ENCODE measurements around the gene DPP4.

The DPP4 gene

GRCh38 chr2:161975813-161976160 is 98.2 kb downstream of the DPP4 start:
- Histone ChIP-seq H2AK5ac (ENCODE audit: low read length, severe bottlenecking) (no peak overlapping the region), H3K18ac (ENCODE audit: low read depth in 1 of 2, low read length in 2 of 2) (peak overlapping the region in 1 of 2 experiments; percentile 33), H3K4me3 (ENCODE audit: insufficient read depth in 1 of 2, low read depth in 1 of 2, low read length in 2 of 2) (no peak overlapping the region), H3K79me1 (replicated peaks; ENCODE audit: low read length, poor library complexity, severe bottlenecking) (no peaks in the 10 kb centered on the region), H3K9me3 (ENCODE audit: control insufficient read depth, low read length) (no peaks in the 10 kb centered on the region), H3K9ac (ENCODE audit: low read length) (no peak overlapping the region), H2BK5ac (ENCODE audit: low read depth, low read length, poor library complexity, severe bottlenecking) (no peak overlapping the region), H3K27ac (ENCODE audit: low read length, poor library complexity, severe bottlenecking) (no peak overlapping the region), H2BK15ac (ENCODE audit: low read depth, poor library complexity, severe bottlenecking) (no peak overlapping the region), H3K4ac (ENCODE audit: low read depth in 1 of 2, low read length in 2 of 2) (no peak overlapping the region), H2BK12ac (ENCODE audit: low read length in 2 of 2) (peak overlapping the region in 1 of 2 experiments; percentile 54), H2AFZ (ENCODE audit: low read depth, low read length) (no peak overlapping the region), H3K14ac (ENCODE audit: low read length in 2 of 2) (no peak overlapping the region), H4K8ac (ENCODE audit: low read length) (no peak overlapping the region), H3K4me2 (ENCODE audit: low read length, poor library complexity, severe bottlenecking) (no peak overlapping the region), H2BK120ac (ENCODE audit: low read depth, low read length) (no peak overlapping the region), H3K23ac (ENCODE audit: low read length in 2 of 2) (no peak overlapping the region), H3K27me3 (ENCODE audit: control insufficient read depth in 1 of 2, insufficient read depth in 1 of 2, low read length in 2 of 2) (no peaks in the 10 kb centered on the region), H3K36me3 (ENCODE audit: control insufficient read depth in 1 of 2, insufficient read depth in 2 of 2, low read depth in 1 of 2, low read length in 2 of 2) (no peaks in the 10 kb centered on the region), H3K4me1 (ENCODE audit: control insufficient read depth, insufficient read depth, low read depth, low read length) (no peaks in the 10 kb centered on the region), H4K91ac (ENCODE audit: low read length) (peak overlapping the region; percentile 68)
- WGBS, result no CpG with 5 or more reads among the region's 2 CpGs
- no peak for DNase-seq

GRCh38 chr2:161975062-161975812 is 98.8 kb downstream of the DPP4 start:
- H3K4me1 ChIP-seq (ENCODE audit: control insufficient read depth, insufficient read depth, low read depth, low read length), result no peaks in the 10 kb centered on the region
- DNase-seq, result no peak
- 91% methylated on average over 1 of the region's 3 CpGs for WGBS
- no peak overlapping the region for H2BK15ac ChIP-seq (ENCODE audit: low read depth, poor library complexity, severe bottlenecking)
- no peak overlapping the region for H2AK5ac ChIP-seq (ENCODE audit: low read length, severe bottlenecking)
- no peak overlapping the region for H3K14ac ChIP-seq (ENCODE audit: low read length in 2 of 2)
- no peak overlapping the region for H3K9ac ChIP-seq (ENCODE audit: low read length)
- H3K4me2 ChIP-seq (ENCODE audit: low read length, poor library complexity, severe bottlenecking), result no peak overlapping the region
- H2BK5ac ChIP-seq (ENCODE audit: low read depth, low read length, poor library complexity, severe bottlenecking), result no peak overlapping the region
- no peak overlapping the region for H3K27ac ChIP-seq (ENCODE audit: low read length, poor library complexity, severe bottlenecking)
- no peak overlapping the region for H3K4ac ChIP-seq (ENCODE audit: low read depth in 1 of 2, low read length in 2 of 2)
- H3K23ac ChIP-seq (ENCODE audit: low read length in 2 of 2), result no peak overlapping the region
- no peaks in the 10 kb centered on the region for H3K36me3 ChIP-seq (ENCODE audit: control insufficient read depth in 1 of 2, insufficient read depth in 2 of 2, low read depth in 1 of 2, low read length in 2 of 2)
- no peak overlapping the region for H2BK120ac ChIP-seq (ENCODE audit: low read depth, low read length)
- H4K91ac ChIP-seq (ENCODE audit: low read length), result peak overlapping the region; percentile 68
- H3K18ac ChIP-seq (ENCODE audit: low read depth in 1 of 2, low read length in 2 of 2), result peak overlapping the region in 1 of 2 experiments; percentile 33
- H3K79me1 ChIP-seq (replicated peaks; ENCODE audit: low read length, poor library complexity, severe bottlenecking), result no peaks in the 10 kb centered on the region
- no peak overlapping the region for H3K4me3 ChIP-seq (ENCODE audit: insufficient read depth in 1 of 2, low read depth in 1 of 2, low read length in 2 of 2)
- H2AFZ ChIP-seq (ENCODE audit: low read depth, low read length), result no peak overlapping the region
- no peaks in the 10 kb centered on the region for H3K27me3 ChIP-seq (ENCODE audit: control insufficient read depth in 1 of 2, insufficient read depth in 1 of 2, low read length in 2 of 2)
- no peaks in the 10 kb centered on the region for H3K9me3 ChIP-seq (ENCODE audit: control insufficient read depth, low read length)
- no peak overlapping the region for H4K8ac ChIP-seq (ENCODE audit: low read length)
- peak overlapping the region in 1 of 2 experiments; percentile 54 for H2BK12ac ChIP-seq (ENCODE audit: low read length in 2 of 2)

DNA sequence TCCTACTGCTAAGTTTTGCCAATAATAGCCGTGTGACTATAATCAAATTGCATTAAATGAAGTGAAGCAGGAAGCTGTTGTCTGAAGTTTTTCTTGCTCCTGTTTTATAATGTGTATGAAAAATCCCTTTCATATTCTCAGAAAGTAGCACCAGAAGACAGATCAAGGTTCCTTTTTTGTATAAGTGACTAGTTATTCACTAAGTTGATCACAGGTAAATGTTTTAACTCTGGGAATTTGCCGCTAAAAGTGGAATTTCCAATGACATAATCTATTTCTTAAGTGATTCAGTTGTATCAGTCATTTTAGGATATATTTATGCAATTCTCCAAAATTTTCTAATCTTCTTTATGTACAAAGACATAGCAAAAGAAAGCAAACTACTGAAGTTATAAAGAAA is 99.6 kb downstream of the DPP4 start:
- no peak overlapping the region for H3K27ac ChIP-seq (ENCODE audit: low read length, poor library complexity, severe bottlenecking)
- no CpG with 5 or more reads among the region's 2 CpGs for WGBS
- no peaks in the 10 kb centered on the region for H3K4me1 ChIP-seq (ENCODE audit: control insufficient read depth, insufficient read depth, low read depth, low read length)
- H2AFZ ChIP-seq (ENCODE audit: low read depth, low read length), result no peak overlapping the region
- H3K36me3 ChIP-seq (ENCODE audit: control insufficient read depth in 1 of 2, insufficient read depth in 2 of 2, low read depth in 1 of 2, low read length in 2 of 2), result no peaks in the 10 kb centered on the region
- no peak overlapping the region for H3K18ac ChIP-seq (ENCODE audit: low read depth in 1 of 2, low read length in 2 of 2)
- H3K4me2 ChIP-seq (ENCODE audit: low read length, poor library complexity, severe bottlenecking), result no peak overlapping the region
- H3K14ac ChIP-seq (ENCODE audit: low read length in 2 of 2), result no peak overlapping the region
- no peak overlapping the region for H3K23ac ChIP-seq (ENCODE audit: low read length in 2 of 2)
- no peak overlapping the region for H2BK15ac ChIP-seq (ENCODE audit: low read depth, poor library complexity, severe bottlenecking)
- H3K9ac ChIP-seq (ENCODE audit: low read length), result no peak overlapping the region
- no peak overlapping the region for H4K8ac ChIP-seq (ENCODE audit: low read length)
- no peaks in the 10 kb centered on the region for H3K79me1 ChIP-seq (replicated peaks; ENCODE audit: low read length, poor library complexity, severe bottlenecking)
- DNase-seq, result no peak
- H4K91ac ChIP-seq (ENCODE audit: low read length), result no peak overlapping the region
- H3K9me3 ChIP-seq (ENCODE audit: control insufficient read depth, low read length), result no peaks in the 10 kb centered on the region
- H3K27me3 ChIP-seq (ENCODE audit: control insufficient read depth in 1 of 2, insufficient read depth in 1 of 2, low read length in 2 of 2), result no peaks in the 10 kb centered on the region
- H2BK120ac ChIP-seq (ENCODE audit: low read depth, low read length), result no peak overlapping the region
- no peak overlapping the region for H2BK12ac ChIP-seq (ENCODE audit: low read length in 2 of 2)
- no peak overlapping the region for H2AK5ac ChIP-seq (ENCODE audit: low read length, severe bottlenecking)
- no peak overlapping the region for H3K4me3 ChIP-seq (ENCODE audit: insufficient read depth in 1 of 2, low read depth in 1 of 2, low read length in 2 of 2)
- no peak overlapping the region for H3K4ac ChIP-seq (ENCODE audit: low read depth in 1 of 2, low read length in 2 of 2)
- no peak overlapping the region for H2BK5ac ChIP-seq (ENCODE audit: low read depth, low read length, poor library complexity, severe bottlenecking)

GRCh38 chr2:161972866-161973265 is 101.1 kb downstream of the DPP4 start:
- no peak overlapping the region for H3K23ac ChIP-seq (ENCODE audit: low read length in 2 of 2)
- no peak overlapping the region for H3K18ac ChIP-seq (ENCODE audit: low read depth in 1 of 2, low read length in 2 of 2)
- no peak overlapping the region for H3K4ac ChIP-seq (ENCODE audit: low read depth in 1 of 2, low read length in 2 of 2)
- no peak overlapping the region for H3K9ac ChIP-seq (ENCODE audit: low read length)
- 75% methylated on average over 2 of the region's 2 CpGs for WGBS
- H4K91ac ChIP-seq (ENCODE audit: low read length), result no peak overlapping the region
- no peaks in the 10 kb centered on the region for H3K79me1 ChIP-seq (replicated peaks; ENCODE audit: low read length, poor library complexity, severe bottlenecking)
- H2AFZ ChIP-seq (ENCODE audit: low read depth, low read length), result no peak overlapping the region
- H3K4me1 ChIP-seq (ENCODE audit: control insufficient read depth, insufficient read depth, low read depth, low read length), result no peaks in the 10 kb centered on the region
- no peak overlapping the region for H2BK5ac ChIP-seq (ENCODE audit: low read depth, low read length, poor library complexity, severe bottlenecking)
- no peaks in the 10 kb centered on the region for H3K27me3 ChIP-seq (ENCODE audit: control insufficient read depth in 1 of 2, insufficient read depth in 1 of 2, low read length in 2 of 2)
- DNase-seq, result no peak
- no peak overlapping the region for H4K8ac ChIP-seq (ENCODE audit: low read length)
- H3K27ac ChIP-seq (ENCODE audit: low read length, poor library complexity, severe bottlenecking), result no peak overlapping the region
- no peak overlapping the region for H2AK5ac ChIP-seq (ENCODE audit: low read length, severe bottlenecking)
- no peak overlapping the region for H3K4me3 ChIP-seq (ENCODE audit: insufficient read depth in 1 of 2, low read depth in 1 of 2, low read length in 2 of 2)
- H2BK120ac ChIP-seq (ENCODE audit: low read depth, low read length), result no peak overlapping the region
- no peak overlapping the region for H2BK15ac ChIP-seq (ENCODE audit: low read depth, poor library complexity, severe bottlenecking)
- no peak overlapping the region for H3K4me2 ChIP-seq (ENCODE audit: low read length, poor library complexity, severe bottlenecking)
- no peak overlapping the region for H2BK12ac ChIP-seq (ENCODE audit: low read length in 2 of 2)
- no peak overlapping the region for H3K14ac ChIP-seq (ENCODE audit: low read length in 2 of 2)
- H3K36me3 ChIP-seq (ENCODE audit: control insufficient read depth in 1 of 2, insufficient read depth in 2 of 2, low read depth in 1 of 2, low read length in 2 of 2), result no peaks in the 10 kb centered on the region
- H3K9me3 ChIP-seq (ENCODE audit: control insufficient read depth, low read length), result no peaks in the 10 kb centered on the region
